ENCODE data around the gene CNN2.

GRCh38 chr19:1000095-1000494 lies 26.3 kb upstream of the CNN2 start, which contains the start of gene GRIN3B:
- TF ChIP-seq, protein P1, sequence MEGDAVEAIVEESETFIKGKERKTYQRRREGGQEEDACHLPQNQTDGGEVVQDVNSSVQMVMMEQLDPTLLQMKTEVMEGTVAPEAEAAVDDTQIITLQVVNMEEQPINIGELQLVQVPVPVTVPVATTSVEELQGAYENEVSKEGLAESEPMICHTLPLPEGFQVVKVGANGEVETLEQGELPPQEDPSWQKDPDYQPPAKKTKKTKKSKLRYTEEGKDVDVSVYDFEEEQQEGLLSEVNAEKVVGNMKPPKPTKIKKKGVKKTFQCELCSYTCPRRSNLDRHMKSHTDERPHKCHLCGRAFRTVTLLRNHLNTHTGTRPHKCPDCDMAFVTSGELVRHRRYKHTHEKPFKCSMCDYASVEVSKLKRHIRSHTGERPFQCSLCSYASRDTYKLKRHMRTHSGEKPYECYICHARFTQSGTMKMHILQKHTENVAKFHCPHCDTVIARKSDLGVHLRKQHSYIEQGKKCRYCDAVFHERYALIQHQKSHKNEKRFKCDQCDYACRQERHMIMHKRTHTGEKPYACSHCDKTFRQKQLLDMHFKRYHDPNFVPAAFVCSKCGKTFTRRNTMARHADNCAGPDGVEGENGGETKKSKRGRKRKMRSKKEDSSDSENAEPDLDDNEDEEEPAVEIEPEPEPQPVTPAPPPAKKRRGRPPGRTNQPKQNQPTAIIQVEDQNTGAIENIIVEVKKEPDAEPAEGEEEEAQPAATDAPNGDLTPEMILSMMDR (IDR thresholded peaks at IDR 0.05), result peak; percentile 11 to 51 (median 38)
- no peak for TF ChIP-seq POLR2A (IDR thresholded peaks at IDR 0.05)

Measured in body of pancreas (tissue), 4 donors.